GM20431 (cell line): Measurements from ENCODE around the gene IFT88.

Experiments
- in situ Hi-C: fragments of 300-500 bp; cut with MseI, MboI; formaldehyde crosslinking; loops from one replicate; pipeline ENCODE4 v1.15.0; 2020; ENCODE audit warnings: low sequenced_read_pairs; ENCODE audit not compliant: unreplicated experiment

IFT88 gene

GRCh38 chr13:20565115-20565736 lies 1.7 kb upstream of the IFT88 start:
- in situ Hi-C loops: no loop called here

- in situ Hi-C loops: no loop called here
These were observed 474 bp upstream of the IFT88 start for GRCh38 chr13:20566468-20566897.

- in situ Hi-C loops: no loop called here
These were observed 1.0 kb downstream of the IFT88 start for GRCh38 chr13:20567881-20568528.

- in situ Hi-C loops: no loop called here
These were observed 3.6 kb downstream of the IFT88 start for GRCh38 chr13:20570517-20570916.

- in situ Hi-C loops: no loop called here
These were observed 4.7 kb downstream of the IFT88 start for GRCh38 chr13:20571676-20572075.

GRCh38 chr13:20573186-20573585 lies 6.2 kb downstream of the IFT88 start:
- in situ Hi-C loops: no loop called here

GRCh38 chr13:20573636-20574035 lies 6.7 kb downstream of the IFT88 start:
- in situ Hi-C loops: no loop called here

- in situ Hi-C loops: no loop called here
These were observed 12.2 kb downstream of the IFT88 start for GRCh38 chr13:20579191-20579590.

- in situ Hi-C loops: no loop called here
These were observed 13.3 kb downstream of the IFT88 start for GRCh38 chr13:20580257-20580656.

- in situ Hi-C loops: no loop called here
These were observed 15.1 kb downstream of the IFT88 start for GRCh38 chr13:20582026-20582425.

GRCh38 chr13:20583803-20584293 lies 16.9 kb downstream of the IFT88 start:
- in situ Hi-C loops: no loop called here

GRCh38 chr13:20585371-20585770 lies 18.4 kb downstream of the IFT88 start:
- in situ Hi-C loops: no loop called here

- in situ Hi-C loops: no loop called here
These were observed 21.7 kb downstream of the IFT88 start for GRCh38 chr13:20588529-20589110.

GRCh38 chr13:20590561-20590960 lies 23.6 kb downstream of the IFT88 start:
- in situ Hi-C loops: no loop called here

- in situ Hi-C loops: no loop called here
These were observed 25.6 kb downstream of the IFT88 start for GRCh38 chr13:20592606-20593005.

- in situ Hi-C loops: no loop called here
These were observed 27.3 kb downstream of the IFT88 start for GRCh38 chr13:20594280-20594679.

- in situ Hi-C loops: no loop called here
These were observed 40.1 kb downstream of the IFT88 start for GRCh38 chr13:20607015-20607414.

GRCh38 chr13:20608438-20609020 lies 41.6 kb downstream of the IFT88 start:
- in situ Hi-C loops: no loop called here

- in situ Hi-C loops: no loop called here
These were observed 42.2 kb downstream of the IFT88 start for GRCh38 chr13:20609145-20609544.

GRCh38 chr13:20610006-20610405 lies 43.0 kb downstream of the IFT88 start:
- in situ Hi-C loops: no loop called here
